GM19035 (cell line): Measurements from ENCODE around the gene LGI4.
A peak's percentile ranks its signal among the peaks of the same experiment; 100 is the strongest.

Experiments
- ATAC-seq: cut with Tn5 transposase; IDR thresholded peaks from one replicate; pipeline ENCODE4 v1.9.1; 2021; ENCODE audit not compliant: unreplicated experiment

Gene LGI4

GRCh38 chr19:35124098-35125060 lies 10.5 kb downstream of the LGI4 start:
- peak; percentile 77 for ATAC-seq

DNA sequence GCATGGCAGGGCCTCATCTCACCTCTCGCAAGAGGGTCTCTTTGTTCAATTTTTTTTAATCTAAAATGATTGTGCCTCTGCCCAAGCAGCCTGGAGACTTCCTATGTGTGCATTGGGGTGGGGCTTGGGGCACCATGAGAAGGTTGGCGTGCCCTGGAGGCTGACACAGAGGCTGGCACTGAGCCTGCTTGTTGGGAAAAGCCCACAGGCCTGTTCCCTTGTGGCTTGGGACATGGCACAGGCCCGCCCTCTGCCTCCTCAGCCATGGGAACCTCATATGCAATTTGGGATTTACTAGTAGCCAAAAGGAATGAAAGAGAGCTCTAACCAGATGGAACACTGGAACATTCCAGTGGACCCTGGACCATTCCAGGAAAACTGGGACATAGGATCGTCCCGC lies 11.3 kb downstream of the LGI4 start:
- no peak for ATAC-seq

- no peak for ATAC-seq
Measured at GRCh38 chr19:35122687-35123551, 11.9 kb downstream of the LGI4 start.

GRCh38 chr19:35120898-35121297 lies 14.0 kb downstream of the LGI4 start:
- no peak for ATAC-seq

DNA sequence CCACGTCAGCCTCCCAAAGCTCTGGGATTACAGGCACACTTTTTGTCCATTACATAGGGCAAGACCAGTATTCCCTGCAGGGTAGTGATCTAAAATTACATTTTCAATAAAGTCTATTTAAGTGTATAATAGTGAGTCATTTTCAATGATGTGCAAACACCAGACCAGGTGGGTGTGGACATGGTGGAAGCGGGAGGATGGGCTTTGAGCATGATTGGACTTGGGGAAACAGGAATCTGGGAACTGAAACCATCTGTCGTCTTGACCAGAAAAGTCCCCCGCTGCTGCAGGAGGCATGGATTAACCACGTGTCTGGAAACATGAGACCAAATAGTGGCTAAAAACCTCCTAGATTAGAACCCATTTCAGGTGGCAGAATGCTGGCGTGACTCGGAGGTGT lies 14.4 kb downstream of the LGI4 start:
- no peak for ATAC-seq

DNA sequence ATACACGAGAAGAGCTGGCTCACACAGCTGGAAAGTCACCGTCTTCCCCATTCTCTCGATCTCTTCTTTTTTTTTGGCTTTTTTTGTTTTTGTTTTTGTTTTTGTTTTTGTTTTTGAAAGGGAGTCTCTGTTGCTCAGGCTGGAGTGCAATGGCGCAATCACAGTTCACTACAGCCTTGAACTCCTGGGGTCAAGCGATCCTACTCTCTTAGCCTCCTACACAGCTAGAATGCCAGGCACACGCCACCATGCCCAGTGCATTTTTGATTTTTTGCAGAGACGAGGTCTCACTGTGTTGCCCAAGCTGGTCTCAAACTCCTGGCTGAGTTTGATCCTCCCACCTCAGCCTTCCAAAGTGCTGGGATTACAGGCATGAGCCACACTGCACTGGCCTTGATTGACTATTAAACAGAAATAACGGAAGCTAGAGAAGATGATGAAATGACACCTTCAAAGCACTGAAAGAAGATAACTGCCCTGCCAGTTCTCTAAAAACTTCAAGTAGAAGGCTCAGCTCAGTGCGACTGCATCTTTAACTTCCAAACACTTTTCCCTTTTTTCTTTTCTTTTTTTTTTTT lies 15.2 kb downstream of the LGI4 start:
- no peak for ATAC-seq

DNA sequence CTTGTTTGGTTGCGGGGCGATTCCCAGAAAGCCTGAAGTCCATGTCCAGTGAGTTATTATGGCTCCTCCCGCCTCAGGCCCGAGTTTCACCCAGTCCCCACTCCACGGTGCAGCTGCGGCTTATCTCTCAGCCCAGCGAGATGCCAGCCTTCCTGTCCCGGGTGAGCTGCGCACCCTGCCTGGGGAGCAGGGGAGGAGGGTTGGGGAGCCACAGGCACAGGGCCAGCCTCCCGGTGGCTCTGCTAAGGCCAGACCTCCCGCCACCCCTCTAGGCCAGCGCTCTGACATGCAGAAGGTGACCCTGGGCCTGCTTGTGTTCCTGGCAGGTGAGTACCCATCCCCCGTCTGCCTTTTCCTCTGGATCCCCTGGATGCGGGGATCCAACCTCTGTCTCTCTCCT lies 15.8 kb downstream of the LGI4 start:
- ATAC-seq, result no peak

- no peak for ATAC-seq
Measured at GRCh38 chr19:35118268-35119020, 16.4 kb downstream of the LGI4 start.

- no peak for ATAC-seq
Measured at GRCh38 chr19:35117799-35118198, 17.1 kb downstream of the LGI4 start.

- no peak for ATAC-seq
Measured at GRCh38 chr19:35117116-35117515, 17.7 kb downstream of the LGI4 start.

DNA sequence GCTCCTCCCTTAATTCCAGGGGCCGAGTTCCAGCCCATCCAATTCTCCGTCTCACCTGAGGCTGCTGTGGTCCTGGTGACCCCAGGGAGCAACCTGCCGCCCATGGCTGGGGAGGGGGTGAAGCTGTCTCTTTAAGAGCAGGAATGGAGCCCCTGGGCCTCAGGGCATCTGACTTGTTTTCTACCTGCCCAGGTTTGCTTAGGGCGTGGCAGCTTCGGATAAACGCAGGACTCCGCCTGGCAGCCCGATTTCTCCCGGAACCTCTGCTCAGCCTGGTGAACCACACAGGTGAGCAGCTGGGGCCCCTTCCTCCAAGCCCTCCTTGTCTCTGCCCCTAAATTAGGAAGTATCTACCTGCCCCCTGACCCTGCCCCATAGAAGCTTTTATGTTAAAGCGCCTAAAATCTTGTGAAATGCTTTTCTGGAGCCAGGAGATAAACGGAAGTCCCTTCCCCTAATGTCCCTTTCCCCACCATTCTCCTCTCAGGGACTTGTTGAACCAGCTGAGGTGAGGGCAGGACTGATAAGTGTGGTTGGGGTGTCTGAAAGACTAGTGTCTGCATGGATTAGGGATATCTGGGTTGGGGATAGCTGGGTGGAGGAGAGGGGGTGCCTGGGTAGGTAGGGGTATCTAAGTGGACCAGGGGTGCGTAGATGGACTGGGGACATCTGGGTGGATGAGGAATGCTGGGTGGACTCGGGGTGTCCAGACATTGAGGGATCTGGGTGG lies 18.6 kb downstream of the LGI4 start:
- no peak for ATAC-seq

DNA sequence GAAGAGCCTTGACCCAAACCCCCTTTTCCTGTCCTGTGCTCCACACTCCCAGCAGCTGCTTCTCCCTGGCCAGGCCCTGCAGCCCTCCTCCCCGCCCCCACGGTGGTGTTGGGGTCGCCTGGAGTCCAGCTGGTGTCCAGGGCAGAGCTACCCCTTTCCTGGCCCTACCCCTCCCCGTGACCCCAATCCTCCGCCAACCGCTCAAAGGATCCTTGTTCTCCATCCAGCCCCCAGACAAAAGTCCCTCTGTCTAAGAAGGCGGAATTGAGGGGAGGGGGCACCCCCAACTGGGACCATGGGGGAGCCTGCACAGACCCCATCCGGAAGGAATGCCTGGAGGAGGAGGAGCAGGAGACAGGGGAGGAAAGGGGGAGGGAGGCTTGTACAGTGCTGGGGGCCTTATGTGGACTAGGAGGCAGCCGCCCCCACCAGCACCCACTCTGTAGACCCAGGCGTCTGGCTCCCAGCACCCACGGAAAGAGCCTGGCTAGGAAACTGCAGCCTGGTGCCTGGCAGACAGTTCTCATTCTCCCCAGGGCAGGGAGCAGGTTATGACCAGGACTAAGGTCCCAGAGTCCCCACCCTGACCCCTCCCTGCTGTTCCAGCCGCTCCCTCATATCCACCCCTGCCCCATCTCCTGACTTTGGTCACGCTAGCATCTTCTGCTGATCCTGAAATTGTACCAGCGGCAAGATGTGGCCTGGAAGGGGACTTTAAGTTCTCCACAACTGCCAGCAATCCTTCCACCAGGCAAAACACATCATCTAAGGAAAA lies 19.5 kb downstream of the LGI4 start, which contains the start of gene FXYD3:
Gene FXYD3 (plus strand): TSS at position 647 of the 775 bp plus-strand sequence. CDS start 3,554 bp downstream, outside the sequence.
- no peak for ATAC-seq

GRCh38 chr19:35114353-35115176 lies 20.3 kb downstream of the LGI4 start:
- ATAC-seq, result no peak

DNA sequence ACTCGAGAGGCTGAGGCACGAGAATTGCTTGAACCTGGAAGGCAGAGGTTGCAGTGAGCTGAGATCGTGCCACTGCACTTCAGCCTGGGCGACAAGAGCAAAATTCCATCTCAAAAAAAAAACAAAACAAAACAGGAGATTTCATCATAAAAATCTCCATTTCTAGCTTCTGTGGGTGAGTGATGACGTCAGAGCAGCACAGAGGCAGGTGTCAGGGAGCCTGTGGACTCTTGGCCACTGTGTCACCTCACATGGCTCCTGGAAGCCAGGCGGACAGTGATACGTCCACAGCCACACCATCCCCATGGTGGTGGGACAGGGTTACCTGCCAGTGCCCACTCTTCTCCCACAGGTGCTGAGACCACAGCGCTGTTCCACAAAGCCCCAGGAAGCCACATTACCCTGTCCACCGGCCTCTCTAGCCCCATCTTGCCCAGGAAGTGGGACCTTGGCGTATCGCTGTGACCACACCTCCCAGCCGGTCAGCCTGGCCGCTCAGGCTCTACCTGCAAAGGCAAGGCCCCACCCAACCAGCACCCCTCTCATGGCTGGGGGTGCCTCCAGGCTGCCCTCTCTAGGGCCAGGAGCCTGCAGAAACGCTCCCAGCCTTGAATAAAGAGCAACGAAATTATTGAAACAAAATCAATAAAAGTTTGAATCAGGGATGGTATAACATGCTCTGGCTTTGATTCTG lies 21.7 kb downstream of the LGI4 start:
- no peak for ATAC-seq

DNA sequence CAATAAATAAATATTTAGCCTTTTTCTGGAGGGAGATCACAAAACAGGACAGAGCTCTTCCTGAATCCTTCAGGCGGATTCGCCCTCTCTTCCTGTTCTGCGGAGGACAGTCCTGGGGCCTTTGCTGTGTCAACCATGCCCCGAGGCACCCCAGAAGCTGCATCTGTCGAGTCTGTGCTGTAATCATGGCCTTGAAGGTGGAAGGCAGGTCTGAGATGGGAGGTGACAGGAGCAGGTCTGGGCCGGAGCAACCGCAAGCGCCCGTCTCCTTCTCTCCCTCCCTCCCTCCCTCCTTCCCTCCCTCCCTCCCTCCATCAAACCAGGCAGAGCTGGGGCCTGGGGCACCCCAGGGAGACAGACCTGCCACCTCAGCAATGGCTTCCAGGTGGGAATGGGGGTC lies 23.9 kb downstream of the LGI4 start:
- no peak for ATAC-seq

DNA sequence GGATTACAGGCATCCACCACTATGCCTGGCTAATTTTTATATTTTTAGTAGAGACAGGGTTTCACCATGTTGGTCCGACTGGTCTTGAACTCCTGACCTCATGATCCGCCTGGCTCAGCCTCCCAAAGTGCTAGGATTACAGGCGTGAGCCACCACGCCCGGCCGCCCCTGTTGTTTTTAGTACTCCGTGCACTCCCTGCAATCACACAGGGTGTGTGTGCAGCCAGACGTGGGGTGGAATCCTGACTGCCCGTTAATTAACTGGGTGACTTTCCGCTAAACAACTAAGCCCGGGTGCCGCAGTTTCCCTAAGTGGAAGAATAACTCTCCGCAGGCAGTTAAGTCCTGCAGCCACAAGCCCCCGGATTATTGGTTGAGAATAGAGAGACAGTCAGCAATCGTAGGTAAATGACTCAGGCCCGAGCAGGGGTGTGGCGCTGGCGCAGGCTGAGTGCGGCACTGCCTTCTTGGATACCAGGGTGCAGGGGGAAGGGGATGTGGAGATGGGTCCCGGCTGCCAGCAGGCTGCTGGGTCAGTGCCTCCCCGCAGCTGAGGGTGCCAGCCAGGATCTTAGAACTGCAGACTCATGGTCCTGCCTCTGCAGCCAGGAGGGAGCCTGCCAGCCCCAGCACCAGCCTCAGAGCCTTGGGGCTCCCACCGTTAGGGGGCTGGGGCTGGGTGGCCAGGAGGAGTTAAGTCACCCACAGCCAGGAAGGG lies 25.3 kb downstream of the LGI4 start:
- ATAC-seq, result no peak

GRCh38 chr19:35108730-35109129 lies 26.1 kb downstream of the LGI4 start:
- no peak for ATAC-seq
